LNCAP (cell line): Measurements from ENCODE around the gene CD7.
A peak's percentile ranks its signal among the peaks of the same experiment; 100 is the strongest.

Source experiments
- TF ChIP-seq, protein P1 (sequence below): fragments of 450-650 bp; IDR thresholded peaks from 2 replicates; pipeline ENCODE4 v1.5.1; 2017; ENCODE audit warnings: mild to moderate bottlenecking

The CD7 gene

DNA sequence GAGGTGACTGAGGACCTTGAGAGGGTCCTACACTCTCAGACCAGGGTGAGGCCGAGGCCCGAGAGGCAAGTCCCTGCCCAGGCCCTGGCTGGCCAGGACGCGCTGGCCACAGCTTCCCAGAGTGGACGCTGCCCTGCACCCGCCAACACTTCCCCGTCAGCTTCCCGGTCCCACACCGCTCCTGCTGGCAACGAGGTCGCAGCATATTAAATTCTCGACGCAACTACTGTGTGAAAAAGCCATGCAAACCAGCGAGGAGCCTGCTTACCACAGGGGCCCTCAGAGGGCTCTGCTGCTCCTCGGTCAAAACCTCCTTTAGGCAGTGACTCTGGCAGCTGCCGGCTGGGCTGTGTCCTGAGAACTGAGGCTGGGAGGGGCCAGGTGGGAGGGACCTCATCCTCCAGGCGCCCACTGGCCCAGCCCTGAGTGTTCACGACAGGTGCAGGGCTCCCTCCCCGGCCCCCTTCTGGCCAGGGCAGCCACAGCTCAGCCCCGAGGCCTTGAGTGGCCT, 39.5 kb upstream of the CD7 start:
- TF ChIP-seq, protein P1, sequence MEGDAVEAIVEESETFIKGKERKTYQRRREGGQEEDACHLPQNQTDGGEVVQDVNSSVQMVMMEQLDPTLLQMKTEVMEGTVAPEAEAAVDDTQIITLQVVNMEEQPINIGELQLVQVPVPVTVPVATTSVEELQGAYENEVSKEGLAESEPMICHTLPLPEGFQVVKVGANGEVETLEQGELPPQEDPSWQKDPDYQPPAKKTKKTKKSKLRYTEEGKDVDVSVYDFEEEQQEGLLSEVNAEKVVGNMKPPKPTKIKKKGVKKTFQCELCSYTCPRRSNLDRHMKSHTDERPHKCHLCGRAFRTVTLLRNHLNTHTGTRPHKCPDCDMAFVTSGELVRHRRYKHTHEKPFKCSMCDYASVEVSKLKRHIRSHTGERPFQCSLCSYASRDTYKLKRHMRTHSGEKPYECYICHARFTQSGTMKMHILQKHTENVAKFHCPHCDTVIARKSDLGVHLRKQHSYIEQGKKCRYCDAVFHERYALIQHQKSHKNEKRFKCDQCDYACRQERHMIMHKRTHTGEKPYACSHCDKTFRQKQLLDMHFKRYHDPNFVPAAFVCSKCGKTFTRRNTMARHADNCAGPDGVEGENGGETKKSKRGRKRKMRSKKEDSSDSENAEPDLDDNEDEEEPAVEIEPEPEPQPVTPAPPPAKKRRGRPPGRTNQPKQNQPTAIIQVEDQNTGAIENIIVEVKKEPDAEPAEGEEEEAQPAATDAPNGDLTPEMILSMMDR, result no peak

DNA sequence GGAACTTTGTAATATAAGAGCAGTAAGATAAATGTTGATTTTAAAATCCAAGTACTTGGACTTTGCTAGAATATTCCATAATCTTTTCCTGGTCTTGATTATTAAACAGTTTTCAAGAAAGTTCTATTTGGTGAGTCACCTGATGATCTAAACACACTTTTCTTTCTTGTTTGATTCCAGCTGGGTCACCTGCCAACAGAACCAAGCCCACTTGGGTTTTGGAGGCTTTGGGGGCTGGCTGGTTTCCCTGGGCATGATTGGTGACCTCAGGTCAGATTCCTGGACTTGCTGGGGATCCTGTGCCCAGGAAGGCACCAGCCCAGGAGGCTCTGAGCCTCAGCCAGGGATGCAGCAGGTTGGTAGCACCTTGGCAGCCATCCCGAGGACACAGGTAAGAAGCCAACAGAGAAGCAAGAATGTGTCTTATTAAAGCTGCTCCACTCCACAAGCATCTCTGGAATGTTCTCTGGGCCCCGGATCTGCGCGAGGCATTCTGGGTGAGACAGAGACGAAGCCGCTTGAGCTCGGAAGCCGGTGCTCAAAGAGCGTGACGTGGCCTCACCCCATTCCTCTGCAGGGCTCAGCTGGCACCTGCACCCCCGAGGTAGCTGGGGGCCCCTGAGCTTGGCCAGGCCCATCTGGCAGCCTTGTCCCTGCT, 38.5 kb upstream of the CD7 start:
- TF ChIP-seq, protein P1, result no peak

DNA sequence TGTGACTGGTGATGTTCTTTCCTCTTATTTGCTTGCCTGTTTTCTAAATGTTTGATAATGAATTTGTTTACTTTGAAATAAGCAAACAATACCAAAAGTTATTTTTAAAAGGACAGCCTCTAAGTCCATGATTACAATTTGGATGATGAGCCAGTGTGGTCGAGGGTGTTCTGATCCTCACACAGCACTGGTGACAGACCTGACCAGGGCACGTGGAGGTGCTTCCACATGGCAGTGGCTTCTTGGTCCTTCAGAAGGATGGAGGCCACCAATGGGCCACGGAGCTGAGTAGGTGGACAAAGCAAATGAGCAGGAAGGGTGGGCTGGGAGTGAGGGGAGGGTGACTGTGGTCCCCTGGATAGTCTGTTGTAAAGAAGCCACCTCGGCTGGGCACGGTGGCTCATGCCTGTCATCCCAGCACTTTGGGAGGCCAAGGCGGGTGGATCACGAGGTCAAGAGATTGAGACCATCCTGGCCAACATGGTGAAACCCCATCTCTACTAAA, 37.4 kb upstream of the CD7 start:
- TF ChIP-seq, protein P1, result no peak

DNA sequence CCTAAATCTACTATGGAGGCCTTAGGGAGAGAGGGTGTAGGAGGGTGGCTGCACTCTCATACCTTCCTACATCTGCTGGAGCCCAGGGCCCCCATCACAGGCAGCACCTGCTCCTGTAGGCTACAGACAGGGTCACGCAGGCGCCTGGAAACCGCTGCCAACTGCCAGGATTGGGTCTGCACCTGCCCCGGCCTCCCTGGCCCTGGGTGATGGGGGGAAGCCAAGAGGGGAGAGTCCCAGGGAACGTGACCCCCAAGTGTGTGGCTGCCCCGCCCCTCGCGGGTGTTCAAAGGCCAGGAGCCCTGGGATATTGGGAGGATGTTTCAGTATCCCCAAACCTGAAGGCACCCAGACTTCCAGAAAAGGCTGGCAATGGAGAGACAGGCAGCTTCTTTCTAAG, 36.1 kb upstream of the CD7 start:
- TF ChIP-seq, protein P1, result no peak

- TF ChIP-seq, protein P1, result peak; percentile 90
Measured at GRCh38 chr17:82351713-82352488, 34.5 kb upstream of the CD7 start.

GRCh38 chr17:82351254-82351712, 33.9 kb upstream of the CD7 start:
- TF ChIP-seq, protein P1, result no peak

DNA sequence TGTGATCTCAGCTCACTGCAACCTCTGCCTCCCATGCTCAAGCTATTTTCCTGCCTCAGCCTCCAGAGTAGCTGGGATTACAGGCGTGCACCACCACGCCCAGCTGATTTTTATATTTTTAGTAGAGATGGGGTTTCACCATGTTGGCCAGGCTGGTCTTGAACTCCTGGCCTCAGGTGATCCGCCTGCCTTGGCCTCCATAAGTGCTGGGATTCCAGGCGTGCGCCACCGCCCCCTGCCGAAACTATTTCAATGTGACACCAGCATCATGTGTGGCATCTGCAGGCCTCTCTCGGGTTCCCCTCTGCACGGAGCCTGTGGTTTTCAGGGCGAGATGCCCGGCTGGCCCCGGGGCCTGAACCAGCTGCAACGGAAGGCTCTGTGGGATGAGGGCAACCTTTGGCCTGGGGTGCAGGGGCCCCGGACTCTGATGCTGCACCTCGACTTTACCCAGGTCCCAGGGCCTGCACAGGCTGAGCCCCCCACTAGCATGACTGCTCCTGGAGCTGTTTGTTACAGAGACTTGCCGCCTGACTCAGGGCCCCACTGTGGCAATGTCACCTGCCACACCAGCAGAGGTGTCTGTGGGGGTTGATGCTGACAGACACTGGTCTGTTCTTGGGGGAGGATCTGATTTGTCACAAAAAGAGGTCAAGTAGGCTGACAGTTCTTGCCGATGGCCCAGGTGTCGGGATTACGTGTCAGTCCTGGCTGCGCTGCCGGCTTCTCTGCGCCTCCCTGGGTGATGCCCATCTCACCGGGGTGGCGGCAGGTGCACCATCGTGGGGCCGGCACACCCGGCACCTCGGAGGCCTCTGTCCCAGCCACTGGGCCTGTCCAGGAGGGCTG, 33.0 kb upstream of the CD7 start:
- TF ChIP-seq, protein P1, result no peak
